Effector CD4-positive, alpha-beta T cell (primary cell): ENCODE measurements around the gene TRIM39.
"Not testable (repeated sequence)": the region's sequence is repeated elsewhere in the genome, so short reads cannot be mapped to it uniquely, and the experiment has no call there.

ENCODE experiments used
- DNase-seq: peaks from one replicate; pipeline ENCODE4 v3.0.0-alpha.2; 2020
- total RNA-seq: gene quantifications from one replicate; lab custom pipeline; 2026; lab: John Stamatoyannopoulos, UW

The TRIM39 gene
- 70.5 reads per million, percentile 76 among the genes with 10 or more reads in this experiment for total RNA-seq

DNA sequence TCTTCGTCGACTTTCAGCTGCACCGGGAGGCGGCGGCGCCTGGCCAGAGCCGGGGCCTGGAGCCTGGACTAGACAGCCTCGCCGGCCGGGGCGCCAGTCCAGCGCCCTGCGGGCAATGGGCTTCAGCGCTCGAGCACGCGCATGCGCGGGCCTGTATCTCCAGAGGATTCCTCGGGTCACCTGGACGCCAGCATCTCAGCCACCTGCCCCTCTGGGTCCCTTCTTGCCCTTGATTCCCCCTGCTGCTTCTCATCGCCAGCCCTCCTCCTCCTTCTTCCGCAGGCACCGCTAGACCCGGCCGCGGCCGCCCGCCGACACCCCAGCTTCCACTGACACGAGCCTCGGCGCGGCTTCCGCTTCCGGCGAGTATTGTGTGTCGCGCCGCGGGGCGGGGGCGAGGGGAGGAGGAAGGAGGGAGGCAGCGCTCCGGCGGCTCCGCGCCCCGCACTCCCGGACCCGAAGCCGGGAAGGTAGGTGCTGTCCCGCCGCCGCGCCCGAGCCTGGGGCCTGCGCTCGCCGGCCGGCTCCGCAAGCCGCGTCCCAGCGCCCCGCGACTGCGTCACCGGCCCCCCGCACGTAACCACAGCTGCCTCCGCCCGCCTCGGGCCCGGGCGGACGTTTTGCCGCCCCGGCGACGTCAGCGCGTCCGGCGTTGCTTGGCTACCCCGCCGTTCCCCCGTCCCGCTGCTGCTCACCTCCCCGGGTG lies at the start of gene TRIM39:
TRIM39 (plus strand) TSS at position 402 of the 706 bp plus-strand sequence. CDS start 2,391 bp downstream, outside the sequence.
- DNase-seq, result peak; percentile 85

DNA sequence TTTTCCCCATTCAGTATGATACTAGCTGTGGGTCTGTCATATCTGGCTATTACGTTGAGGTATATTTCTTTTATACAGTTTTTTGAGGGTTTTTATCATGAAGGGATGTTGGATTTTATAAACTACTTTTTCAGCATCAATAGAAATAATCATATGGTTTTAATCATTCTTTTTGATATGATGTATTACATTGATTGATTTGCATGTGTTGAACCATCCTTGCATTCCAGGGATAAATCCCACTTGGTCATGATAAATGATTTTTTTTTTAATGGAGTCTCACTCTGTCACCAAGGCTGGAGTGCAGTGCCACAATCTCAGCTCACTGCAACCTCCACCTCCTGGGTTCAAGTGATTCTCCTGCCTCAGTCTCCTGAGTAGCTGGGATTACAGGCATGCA lies 45.7 kb upstream of the TRIM39 start:
- not testable (repeated sequence) for DNase-seq

DNA sequence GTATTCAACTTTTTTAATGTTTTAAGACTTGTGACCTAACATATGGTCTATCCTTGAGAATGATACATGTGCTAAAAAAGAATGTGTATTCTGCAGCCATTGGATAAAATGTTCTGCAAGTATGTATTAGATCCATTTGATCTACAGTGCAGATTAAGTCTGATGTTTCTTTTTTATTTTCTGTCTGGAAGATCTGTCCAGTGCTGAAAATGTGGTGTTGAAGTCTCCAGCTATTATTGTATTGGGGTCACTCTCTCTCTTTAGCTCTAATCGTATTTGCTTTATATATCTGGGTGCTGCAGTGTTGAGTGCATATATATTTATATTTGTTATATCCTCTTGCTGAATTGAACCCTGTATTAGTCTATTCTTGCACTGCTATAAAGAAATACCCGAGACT lies 44.2 kb upstream of the TRIM39 start:
- no peak for DNase-seq

DNA sequence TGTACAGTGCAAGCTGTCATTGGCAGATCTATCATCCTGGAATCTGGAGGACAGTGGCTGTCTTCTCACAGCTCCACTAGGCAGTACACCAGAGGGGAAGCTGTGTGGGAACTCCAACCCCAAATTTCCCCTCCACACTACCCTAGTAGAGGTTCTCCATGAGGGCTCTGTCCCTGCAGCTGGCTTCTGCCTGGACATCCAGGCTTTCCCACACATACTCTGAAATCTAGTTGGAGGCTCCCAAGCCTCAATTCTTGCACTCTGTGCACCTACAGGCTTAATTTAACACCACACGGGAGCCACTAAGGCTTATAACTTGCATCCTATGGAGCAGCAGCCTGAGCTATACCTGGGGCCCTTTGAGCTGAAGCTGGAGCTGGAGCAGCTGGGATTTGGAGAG lies 43.0 kb upstream of the TRIM39 start:
- DNase-seq, result no peak

DNA sequence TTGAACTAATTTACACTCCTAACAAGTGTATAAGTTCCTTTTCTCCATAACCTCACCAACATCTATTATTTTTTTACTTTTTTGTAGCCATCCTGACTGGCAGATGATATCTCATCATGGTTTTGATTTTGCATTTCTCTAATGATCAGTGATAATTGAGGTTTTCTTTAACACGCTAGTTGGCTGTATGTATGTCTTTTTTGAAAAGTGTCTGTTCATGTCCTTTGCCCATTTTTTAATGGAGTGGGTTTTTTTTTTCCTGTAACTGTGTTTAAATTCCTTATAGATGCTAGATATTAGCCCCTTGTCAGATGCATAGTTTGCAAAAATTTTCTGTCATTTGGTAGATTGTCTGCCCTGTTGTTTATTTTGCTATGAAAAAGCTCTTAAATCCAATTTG lies 39.6 kb upstream of the TRIM39 start:
- no peak for DNase-seq

DNA sequence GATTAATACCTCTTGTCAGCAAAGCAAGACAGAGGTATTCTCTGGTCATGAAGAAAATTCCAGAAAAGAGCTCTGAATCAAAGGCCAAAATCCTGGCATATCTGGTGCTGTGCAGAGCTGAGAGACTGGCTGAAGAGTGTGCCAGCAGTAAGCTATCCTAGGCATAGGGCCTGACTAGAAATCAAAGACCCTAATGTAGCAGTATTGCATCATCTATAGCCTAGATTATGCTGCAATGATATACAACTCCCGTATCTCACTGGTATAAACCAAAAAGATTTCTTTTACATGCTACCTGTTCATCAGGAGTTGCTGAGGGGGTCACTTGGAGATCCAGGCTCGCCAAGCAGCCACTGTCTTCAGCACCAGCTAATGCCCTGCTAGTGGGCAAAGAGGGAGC lies 30.9 kb upstream of the TRIM39 start:
- DNase-seq, result no peak

DNA sequence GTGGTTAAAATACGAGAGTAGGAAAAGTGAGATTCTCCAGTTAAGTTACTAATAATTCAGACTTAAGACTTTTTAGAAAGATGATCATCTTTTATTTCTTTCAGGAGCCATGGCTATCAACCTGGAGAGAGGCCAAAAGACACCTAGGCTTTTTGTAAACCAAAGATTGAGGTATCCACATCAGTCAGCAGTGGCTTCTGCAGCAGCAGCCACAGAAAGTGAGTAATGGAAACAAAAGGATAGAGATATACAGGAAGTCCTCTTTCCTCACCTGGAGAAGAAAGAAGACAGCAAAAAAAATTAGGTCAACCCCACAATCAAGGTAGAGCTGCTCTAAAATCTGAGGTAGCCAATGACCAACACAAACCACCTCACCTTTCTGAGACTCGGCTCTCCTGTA lies 22.7 kb upstream of the TRIM39 start:
- DNase-seq, result no peak

DNA sequence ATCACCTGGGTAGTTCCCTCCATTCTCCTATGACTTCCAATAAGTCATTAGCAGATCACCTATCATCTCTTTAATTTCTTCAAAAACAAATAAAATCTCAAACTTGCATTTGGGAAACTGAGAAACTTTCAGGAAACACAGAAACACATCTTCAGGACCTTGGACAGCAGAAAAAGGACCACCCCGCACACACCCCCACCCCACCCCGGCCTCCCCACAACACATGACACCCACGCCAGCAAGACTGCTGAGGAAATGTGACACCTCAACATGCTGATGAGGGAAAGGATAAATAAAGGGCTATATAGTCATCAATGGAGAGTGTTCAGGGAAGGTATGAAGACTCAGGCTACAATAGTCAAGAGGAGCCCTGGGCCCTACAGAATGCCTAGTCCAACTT lies 15.6 kb upstream of the TRIM39 start:
- no peak for DNase-seq

DNA sequence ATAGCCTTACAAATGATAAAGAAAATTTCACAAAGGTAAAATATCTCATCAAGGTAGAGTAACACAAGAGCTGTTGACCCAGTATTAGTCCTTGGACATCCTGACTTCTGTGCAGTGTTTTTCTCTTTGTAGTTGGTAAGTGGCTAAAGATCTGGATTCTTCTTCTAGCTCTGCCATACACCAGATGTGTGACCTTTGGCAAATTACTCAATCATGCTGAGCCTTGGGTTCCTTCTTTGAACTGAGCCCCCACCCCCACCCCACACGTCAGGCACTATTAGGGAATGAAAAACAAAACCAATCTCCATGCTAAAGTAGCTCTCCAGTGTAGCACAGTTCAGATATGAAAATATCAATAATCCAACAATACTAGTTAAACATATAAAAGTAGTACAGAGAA lies 15.1 kb upstream of the TRIM39 start:
- no peak for DNase-seq

DNA sequence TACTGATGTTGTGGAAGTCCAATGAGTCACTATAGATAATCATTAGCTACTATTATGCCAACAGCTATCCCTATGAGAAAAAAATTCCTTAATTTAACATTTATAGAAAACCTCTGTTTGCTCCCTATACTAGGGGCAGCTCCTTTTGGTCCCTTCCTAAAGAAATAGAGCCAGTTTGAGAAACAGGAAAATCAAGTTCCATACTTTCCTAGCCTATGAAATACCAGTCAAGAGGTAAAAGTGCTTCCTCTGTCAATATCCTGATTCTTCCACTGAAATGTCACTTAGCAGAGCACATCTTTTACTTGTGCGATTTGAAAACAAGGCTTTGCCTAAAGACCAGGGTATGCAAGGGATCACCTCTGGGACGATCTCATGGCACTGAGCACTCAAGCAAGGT lies 14.5 kb upstream of the TRIM39 start:
- DNase-seq, result no peak

DNA sequence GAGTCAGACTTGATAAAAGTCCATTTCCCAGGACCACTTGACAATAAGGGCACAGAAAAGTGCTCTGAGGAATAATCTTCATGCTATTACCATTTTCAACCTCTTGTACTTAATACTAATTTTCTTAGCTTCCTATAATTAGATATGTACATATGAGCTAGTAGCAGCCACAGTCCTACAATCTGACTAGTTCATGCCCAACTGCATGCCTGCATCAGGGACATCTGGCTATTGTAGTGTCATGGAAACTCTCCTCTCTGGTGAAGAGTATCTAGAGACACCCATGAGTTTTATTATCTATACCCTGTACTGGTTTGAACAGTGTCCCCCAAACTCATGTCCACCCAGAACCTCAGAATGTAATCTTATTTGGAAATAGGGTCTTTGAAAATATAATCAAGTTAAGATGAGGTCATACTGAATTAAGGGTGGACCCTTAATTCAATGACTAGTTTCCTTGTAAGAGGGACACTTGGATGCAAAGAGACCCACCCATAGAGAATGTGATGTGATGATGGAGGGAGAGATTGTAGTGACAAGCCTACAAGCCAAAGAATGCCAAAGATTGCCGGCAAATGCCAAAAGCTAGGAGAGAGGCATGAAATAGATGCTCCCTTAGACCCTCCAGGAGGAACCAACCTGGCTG lies 13.9 kb upstream of the TRIM39 start:
- DNase-seq, result no peak

DNA sequence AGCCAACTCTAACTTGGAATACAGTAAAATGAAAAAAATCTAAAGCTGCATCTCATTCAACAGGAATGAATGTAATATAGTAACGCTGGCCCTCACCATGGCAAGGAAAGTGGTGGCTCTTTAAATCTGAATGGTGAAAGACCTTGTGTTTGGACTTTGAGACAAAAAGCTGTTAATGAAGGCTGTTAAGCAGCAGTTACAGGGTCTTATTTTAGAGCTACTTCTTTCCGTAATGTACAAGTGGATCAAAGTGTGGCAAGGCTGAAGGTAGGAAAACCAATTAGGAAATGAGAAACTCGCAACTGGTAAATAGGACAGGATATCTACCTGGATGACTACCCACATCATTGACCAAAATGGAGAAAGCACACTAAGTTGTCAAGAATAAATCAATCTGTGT lies 11.6 kb upstream of the TRIM39 start:
- no peak for DNase-seq

DNA sequence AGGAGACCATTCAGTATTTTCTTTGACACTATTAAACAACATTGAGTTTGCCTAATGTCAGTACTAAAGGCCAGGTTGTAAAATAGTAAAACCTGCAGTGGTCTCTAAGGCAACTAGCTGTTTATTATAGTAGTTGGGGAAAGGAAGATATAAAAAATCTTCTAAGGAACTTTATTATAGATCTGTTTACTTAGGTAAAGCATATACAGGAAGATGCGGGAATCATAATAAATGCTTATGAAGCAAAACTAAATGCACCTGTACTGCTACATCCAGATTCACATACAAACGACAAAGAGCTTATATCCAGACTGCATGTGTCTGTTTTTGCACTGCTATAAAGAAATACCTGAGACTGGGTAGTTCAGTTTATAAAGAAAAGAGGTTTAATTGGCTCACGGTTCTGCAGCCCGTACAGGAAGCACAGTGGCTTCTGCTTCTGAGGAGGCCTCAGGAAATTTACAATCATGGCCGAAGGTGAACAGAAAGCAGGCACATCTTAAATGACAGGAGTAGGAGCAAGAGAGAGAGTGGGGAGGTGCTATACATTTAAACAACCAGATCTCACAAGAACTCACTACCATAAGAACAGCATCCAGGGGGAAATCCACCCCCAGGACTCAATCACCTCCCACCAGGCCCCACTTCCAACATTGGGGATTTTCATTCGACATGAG lies 8.7 kb upstream of the TRIM39 start:
- no peak for DNase-seq

DNA sequence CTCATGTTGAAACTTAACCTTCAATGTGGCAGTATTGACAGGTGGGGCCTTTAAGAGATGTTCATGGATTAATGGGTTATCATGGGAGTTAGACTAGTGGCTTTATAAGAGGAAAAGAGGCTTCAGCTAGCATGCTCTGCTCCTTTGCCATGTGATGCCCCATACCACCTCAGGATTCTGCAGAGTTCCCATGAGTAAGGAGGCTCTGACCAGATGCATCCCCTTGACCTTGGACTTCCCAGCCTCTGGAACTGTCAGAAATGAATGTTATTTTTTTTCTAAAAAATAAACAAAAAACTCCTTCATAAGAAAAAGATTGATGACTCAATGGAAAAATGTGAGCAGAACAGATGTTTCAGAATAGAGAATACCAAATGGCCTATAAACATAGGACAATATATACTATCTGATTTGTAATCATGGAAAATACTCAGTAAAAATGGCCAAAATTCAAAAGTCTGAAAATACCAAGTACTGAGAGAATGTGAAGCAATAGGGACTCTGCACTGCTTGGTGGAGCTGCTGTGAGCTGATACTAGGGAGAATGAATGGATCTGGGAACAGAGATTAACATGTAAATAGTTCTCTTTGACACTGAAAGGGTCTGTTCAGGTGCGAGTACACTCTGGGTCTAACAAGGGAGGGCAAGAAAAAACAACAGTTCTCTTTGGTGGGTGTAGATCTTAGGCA lies 7.4 kb upstream of the TRIM39 start:
- DNase-seq, result no peak

DNA sequence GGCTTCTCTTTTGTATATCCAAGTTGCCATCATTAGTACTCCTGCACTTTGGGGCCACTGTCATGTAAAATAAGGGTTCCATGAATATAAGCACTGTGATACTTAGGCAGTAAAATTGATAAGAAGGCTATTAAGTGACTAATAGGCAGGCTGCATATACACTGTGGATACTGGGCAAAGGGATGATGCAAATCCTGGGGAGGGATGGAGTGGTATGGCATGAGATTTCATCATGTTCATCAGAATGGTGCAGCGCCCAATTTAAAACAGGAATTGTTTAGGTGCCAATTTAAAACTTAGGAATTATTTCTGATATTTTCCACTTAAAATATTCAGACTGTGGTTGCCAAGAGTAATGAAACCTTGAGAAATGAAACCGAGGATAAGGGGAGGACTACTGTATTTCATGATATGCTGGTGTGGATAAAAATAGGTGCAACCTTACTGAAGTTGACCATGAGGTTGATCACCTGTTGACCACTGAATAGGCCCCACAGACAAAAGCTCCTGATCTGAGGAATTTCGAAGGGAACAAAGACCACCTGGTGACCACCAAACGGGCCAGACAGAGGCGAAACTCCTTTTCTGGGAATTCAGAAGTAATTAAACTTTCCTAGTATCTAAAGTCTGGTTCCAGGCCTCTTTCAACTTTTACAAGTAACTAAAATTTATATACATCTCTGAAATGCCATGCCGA lies 4.9 kb upstream of the TRIM39 start:
- DNase-seq, result no peak

DNA sequence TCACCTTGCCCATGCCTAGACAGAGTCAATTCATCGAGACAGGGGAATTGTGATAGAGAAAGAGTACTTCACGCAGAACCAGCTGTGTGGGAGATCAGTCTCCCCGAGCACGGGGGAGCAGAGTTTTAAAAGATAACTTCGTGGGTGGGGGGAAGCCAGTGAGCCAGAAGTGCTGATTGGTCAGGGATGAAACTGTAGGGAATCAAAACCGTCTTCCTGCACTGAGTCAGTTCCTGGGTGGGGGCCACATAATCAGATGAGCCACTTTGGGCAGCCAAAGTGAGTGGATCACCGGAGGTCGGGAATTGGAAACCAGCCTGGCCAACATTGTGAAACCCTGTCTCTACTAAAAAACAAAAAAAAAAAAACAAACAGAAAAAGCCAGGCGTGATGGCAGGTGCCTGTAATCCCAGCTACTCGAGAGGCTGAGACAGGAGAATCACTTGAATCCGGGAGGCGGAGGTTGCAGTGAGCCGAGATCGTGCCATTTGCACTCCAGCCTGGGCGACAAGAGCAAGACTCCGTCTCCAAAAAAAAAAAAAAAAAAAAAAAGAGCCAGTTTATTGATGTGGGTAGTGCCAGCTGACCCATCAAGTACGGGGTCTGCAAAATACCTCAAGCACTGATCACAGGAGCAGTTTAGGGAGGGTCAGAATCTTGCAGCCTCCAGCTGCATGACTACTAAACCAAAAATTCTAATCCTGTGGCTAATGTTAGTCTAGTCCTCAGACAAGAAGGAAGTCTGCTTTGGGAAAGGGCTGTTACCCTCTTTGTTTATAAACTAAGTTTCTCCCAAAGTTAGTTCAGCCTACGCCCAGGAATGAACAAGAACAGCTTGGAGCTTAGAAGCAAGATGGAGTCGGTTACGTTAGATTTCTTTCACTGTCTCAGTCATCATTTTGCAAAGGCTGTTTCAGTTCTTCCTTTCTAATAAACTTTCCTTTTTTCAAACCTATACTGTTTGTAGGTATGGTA lies 3.9 kb upstream of the TRIM39 start:
- no peak for DNase-seq

DNA sequence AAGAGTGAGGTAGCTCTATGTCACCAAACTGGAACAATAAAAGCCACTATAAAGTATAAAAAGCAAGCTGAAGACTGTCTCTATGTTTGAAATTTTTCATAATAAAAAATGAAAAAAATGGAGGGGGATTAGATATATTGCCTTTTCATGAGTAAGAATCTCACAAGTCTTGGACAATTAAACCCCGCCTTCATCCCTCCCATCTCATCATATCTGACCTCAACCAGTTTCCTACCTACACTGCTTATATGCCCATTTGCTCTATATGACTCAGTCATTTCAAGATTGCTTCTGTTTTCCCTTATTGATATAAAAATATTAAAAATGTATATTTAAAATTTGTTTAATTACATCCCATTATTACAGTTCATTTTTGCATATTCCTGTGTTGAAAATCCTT lies 2.9 kb upstream of the TRIM39 start:
- no peak for DNase-seq

DNA sequence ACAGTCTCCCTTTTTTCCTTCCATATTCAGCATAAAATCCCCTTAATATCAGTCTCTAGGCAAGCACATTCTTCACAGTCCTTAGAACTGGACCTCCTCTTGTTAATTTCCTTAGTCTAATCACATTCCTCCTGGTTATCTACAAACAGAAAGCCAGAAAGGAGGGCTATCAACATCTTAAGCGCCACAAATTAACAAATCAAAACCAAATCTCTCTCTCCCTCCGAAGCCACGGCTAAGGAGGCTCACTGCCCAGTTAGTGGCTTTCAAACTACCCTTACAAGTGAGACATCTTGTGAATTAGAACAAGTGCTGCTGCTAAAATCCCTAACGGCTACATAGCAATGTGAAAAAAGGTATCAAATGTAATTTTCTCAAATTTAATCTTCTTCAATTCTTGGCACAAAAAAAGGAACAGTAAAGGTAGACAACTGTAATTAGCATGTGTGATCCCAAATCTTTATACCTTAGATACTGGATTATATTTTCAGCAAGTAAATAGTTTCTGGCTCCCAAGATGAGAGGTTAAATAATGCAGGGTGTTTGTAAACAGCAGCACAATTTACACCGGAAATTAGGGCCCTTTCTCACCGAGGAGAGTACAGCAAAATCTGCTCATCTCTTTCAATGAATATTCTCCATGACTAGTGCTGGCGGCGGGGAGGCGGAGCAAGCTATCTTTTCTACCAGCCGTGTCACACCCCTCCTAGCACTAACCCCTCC lies 1.4 kb upstream of the TRIM39 start:
- DNase-seq, result peak; percentile 76

DNA sequence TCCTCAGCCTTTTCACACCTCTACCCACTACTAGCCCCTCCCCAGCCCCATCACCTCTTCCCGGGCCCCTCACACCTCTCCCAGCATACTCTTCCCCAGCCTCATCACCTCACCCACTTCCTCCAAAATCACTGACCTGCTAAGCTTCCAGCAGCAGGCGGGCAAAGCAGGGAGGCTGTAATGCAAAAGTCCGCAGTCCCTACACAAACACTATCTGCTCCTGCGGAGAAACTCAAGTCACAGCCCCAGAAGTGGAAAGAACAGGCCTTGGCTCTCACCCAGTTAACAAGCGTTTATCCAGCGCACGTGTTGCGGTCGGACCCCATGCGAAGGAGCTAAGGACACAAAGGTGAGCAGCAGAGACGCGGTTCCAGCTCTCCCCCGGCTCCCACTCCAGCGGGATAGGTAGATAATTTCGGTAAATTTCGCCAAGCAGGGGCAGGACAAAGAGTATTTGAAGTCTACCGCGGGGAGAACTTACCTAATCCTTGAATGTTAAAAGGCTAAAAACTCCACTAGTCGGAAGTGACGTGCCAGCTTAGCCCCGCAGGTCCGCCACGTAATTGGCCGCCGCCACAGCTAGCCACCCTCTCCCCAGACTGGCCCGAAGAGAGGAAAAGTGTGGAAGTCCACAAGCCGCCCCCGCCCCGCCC lies 728 bp upstream of the TRIM39 start:
- DNase-seq, result peak; percentile 70

DNA sequence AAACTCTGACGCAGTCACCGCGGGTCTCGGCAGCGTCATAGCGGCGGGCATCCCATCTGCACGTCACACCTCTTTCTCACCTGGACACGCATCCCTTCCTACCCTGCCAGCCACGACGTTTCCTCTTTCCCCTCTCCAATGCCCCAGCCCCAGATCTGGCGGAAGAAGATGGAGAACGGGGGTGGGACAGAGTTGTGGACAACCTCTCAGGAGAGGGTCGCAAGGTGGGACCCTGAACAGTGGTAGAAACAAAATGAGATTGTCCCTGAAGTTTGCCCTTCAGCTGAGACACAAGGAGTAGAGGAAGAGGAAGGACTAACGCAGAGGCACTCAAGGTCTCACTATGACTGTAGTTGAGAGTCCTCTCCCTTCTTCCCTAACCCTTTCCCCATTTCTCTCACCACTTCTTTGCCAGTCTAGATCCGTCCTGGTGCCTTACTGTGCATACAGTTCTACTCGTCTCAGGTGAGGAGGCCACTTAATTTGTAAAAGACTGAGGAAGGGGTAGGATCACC lies 562 bp downstream of the TRIM39 start:
- DNase-seq, result no peak
